Mesothelial cell of epicardium (in vitro differentiated cells): ENCODE results near the gene MOB3A. TPM values are rescaled to one million over a fixed set of nuclear protein-coding genes. Genes with fewer than 3 reads are reported as not detected.

Source experiments
- DNase-seq, 2 experiments: peaks; one replicate each; pipeline ENCODE4 v3.0.0; 2021; ENCODE audit warnings: low spot score in 2 of 2; ENCODE audit not compliant: unreplicated experiment in 2 of 2
- H3K27ac Mint-ChIP-seq: 2 replicates; pipeline ENCODE4 v1.8.0; 2021; ENCODE audit warnings: mixed read lengths
- H3K27me3 Mint-ChIP-seq: 2 replicates; pipeline ENCODE4 v1.8.0; 2021; ENCODE audit warnings: low read depth, mixed read lengths
- H3K36me3 Mint-ChIP-seq: 2 replicates; pipeline ENCODE4 v1.8.0; 2021; ENCODE audit warnings: mixed read lengths
- H3K4me1 Mint-ChIP-seq: 2 replicates; pipeline ENCODE4 v1.8.0; 2021; ENCODE audit warnings: mixed read lengths
- H3K4me3 Mint-ChIP-seq: 2 replicates; pipeline ENCODE4 v1.8.0; 2021; ENCODE audit warnings: mild to moderate bottlenecking, moderate library complexity, mixed read lengths
- H3K9me3 Mint-ChIP-seq: 2 replicates; pipeline ENCODE4 v1.8.0; 2021; ENCODE audit warnings: mixed read lengths
- CTCF ChIP-seq: fragments of 200-600 bp; sonication (generic); IDR thresholded peaks from one replicate; pipeline ENCODE4 v1.5.0; 2021; ENCODE audit warnings: antibody characterized with exemption; ENCODE audit not compliant: unreplicated experiment
- total RNA-seq: library from RNA; stranded (reverse); gene quantifications from 3 replicates; pipeline ENCODE4 v1.2.1, GENCODE V29; 2021

Gene MOB3A
- total RNA-seq, 1 donor from 2014 or later = 34.7 TPM

- H3K36me3 Mint-ChIP-seq = no peaks in the 10 kb centered on the region
- H3K27ac Mint-ChIP-seq = peak overlapping the region; percentile 82
- DNase-seq = no peak
- no peaks in the 10 kb centered on the region for H3K27me3 Mint-ChIP-seq
- no peak for TF ChIP-seq CTCF
- H3K4me1 Mint-ChIP-seq = peaks cover 12% of the 10 kb centered on the region
- no peaks in the 10 kb centered on the region for H3K9me3 Mint-ChIP-seq
- H3K4me3 Mint-ChIP-seq = peak overlapping the region; percentile 80
These were observed 47.0 kb downstream of the MOB3A start for GRCh38 chr19:2048959-2049740.

- no peak for DNase-seq
- Mint-ChIP-seq H3K36me3 (no peaks in the 10 kb centered on the region), H3K4me3 (peak overlapping the region; percentile 80), H3K4me1 (peaks cover 14% of the 10 kb centered on the region), H3K27me3 (no peaks in the 10 kb centered on the region), H3K9me3 (no peaks in the 10 kb centered on the region), H3K27ac (no peak overlapping the region)
- TF ChIP-seq CTCF = no peak
These were observed 47.8 kb downstream of the MOB3A start for GRCh38 chr19:2048104-2048958.

DNA sequence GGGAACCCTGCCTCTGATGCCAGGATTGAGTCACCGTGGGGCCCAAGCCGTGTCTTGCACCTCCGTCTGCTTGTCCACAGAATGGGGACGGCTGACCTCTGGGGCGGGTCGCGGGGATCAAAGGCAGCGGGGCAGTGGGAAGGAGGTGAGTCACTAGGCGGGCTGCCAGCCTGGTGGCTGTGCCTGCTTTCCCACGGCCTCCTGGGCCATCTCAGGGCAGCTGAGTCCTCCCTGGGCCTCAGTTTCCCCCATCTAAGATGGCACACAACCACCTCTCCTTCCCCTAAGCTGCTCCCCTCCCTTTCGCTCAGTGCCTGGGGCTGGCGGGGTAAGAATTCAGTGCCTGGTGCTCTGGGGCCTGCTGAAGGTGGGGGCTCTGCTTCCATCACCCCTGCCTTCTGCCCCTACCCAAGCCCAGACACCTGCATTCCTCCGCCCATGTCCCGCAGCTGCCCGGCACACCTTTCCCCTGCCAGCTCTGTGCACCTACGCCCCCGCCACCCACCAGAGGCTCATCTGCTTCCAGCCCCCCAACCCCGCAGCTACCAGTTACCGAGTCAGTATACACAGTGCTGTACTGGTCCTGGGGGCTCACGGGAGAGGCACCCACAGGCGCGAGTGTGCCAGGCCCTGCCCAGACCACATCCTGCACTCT is 48.5 kb downstream of the MOB3A start:
- H3K4me1 Mint-ChIP-seq = peaks cover 16% of the 10 kb centered on the region
- no peaks in the 10 kb centered on the region for H3K36me3 Mint-ChIP-seq
- H3K4me3 Mint-ChIP-seq = no peak overlapping the region
- no peaks in the 10 kb centered on the region for H3K27me3 Mint-ChIP-seq
- no peak overlapping the region for H3K27ac Mint-ChIP-seq
- no peak for DNase-seq
- no peak for TF ChIP-seq CTCF
- H3K9me3 Mint-ChIP-seq = no peaks in the 10 kb centered on the region

- Mint-ChIP-seq H3K4me1 (peaks cover 19% of the 10 kb centered on the region), H3K4me3 (no peak overlapping the region), H3K9me3 (no peaks in the 10 kb centered on the region), H3K27ac (peak overlapping the region; percentile 6), H3K36me3 (no peaks in the 10 kb centered on the region), H3K27me3 (no peaks in the 10 kb centered on the region)
- TF ChIP-seq CTCF = no peak
- DNase-seq = no peak
These were observed 49.1 kb downstream of the MOB3A start for GRCh38 chr19:2047076-2047448.

GRCh38 chr19:2046046-2046907 is 49.8 kb downstream of the MOB3A start:
- Mint-ChIP-seq H3K27me3 (no peaks in the 10 kb centered on the region), H3K36me3 (no peaks in the 10 kb centered on the region), H3K27ac (no peak overlapping the region), H3K4me1 (peaks cover 21% of the 10 kb centered on the region), H3K4me3 (no peak overlapping the region), H3K9me3 (no peaks in the 10 kb centered on the region)
- no peak for DNase-seq
- no peak for TF ChIP-seq CTCF
